ENCODE data around the gene RCN2.
A peak's percentile ranks its signal among the peaks of the same experiment; 100 is the strongest.
"Not testable (repeated sequence)": the region's sequence is repeated elsewhere in the genome, so short reads cannot be mapped to it uniquely, and the experiment has no call there.

Gene RCN2

GRCh38 chr15:76931397-76932134 lies at the start of gene RCN2:
RCN2 (plus strand) TSS chr15:76931749; CDS start chr15:76931842, 93 bp downstream.
- peak; percentile 59 for DNase-seq (ENCODE audit: low read depth)

- no peak for DNase-seq (ENCODE audit: low read depth)
Measured at GRCh38 chr15:76885212-76885611, 46.3 kb upstream of the RCN2 start.

- DNase-seq (ENCODE audit: low read depth): not testable (repeated sequence)
Measured at GRCh38 chr15:76887280-76888141, 44.0 kb upstream of the RCN2 start.

- DNase-seq (ENCODE audit: low read depth): not testable (repeated sequence)
Measured at GRCh38 chr15:76892836-76893235, 38.7 kb upstream of the RCN2 start.

GRCh38 chr15:76894174-76894573 lies 37.4 kb upstream of the RCN2 start:
- no peak for DNase-seq (ENCODE audit: low read depth)

- DNase-seq (ENCODE audit: low read depth): no peak
Measured at GRCh38 chr15:76898102-76898501, 33.4 kb upstream of the RCN2 start.

GRCh38 chr15:76899176-76899930 lies 32.2 kb upstream of the RCN2 start:
- DNase-seq (ENCODE audit: low read depth): not testable (repeated sequence)

GRCh38 chr15:76899931-76900310 lies 31.6 kb upstream of the RCN2 start:
- not testable (repeated sequence) for DNase-seq (ENCODE audit: low read depth)

GRCh38 chr15:76901965-76902364 lies 29.6 kb upstream of the RCN2 start:
- DNase-seq (ENCODE audit: low read depth): no peak

GRCh38 chr15:76903251-76903681 lies 28.3 kb upstream of the RCN2 start:
- peak; percentile 2 for DNase-seq (ENCODE audit: low read depth)

- peak; percentile 3 for DNase-seq (ENCODE audit: low read depth)
Measured at GRCh38 chr15:76904461-76905012, 27.0 kb upstream of the RCN2 start.

- DNase-seq (ENCODE audit: low read depth): peak; percentile 54
Measured at GRCh38 chr15:76905013-76905839, 26.3 kb upstream of the RCN2 start, which contains the start of gene SCAPER. SCAPER (minus strand) TSS chr15:76905340; CDS start chr15:76883817, 21,523 bp downstream.

GRCh38 chr15:76905855-76906254 lies 25.7 kb upstream of the RCN2 start:
- no peak for DNase-seq (ENCODE audit: low read depth)

GRCh38 chr15:76912430-76912829 lies 19.1 kb upstream of the RCN2 start:
- no peak for DNase-seq (ENCODE audit: low read depth)

GRCh38 chr15:76913737-76914136 lies 17.8 kb upstream of the RCN2 start:
- no peak for DNase-seq (ENCODE audit: low read depth)

GRCh38 chr15:76916369-76916768 lies 15.2 kb upstream of the RCN2 start:
- no peak for DNase-seq (ENCODE audit: low read depth)

GRCh38 chr15:76928201-76928600 lies 3.3 kb upstream of the RCN2 start:
- no peak for DNase-seq (ENCODE audit: low read depth)

- no peak for DNase-seq (ENCODE audit: low read depth)
Measured at GRCh38 chr15:76929011-76929760, 2.4 kb upstream of the RCN2 start.

GRCh38 chr15:76930831-76931396 lies 635 bp upstream of the RCN2 start:
- no peak for DNase-seq (ENCODE audit: low read depth)

Measured in HS-5 (cell line).